ENCODE measurements around the gene RGS1.

Gene RGS1

DNA sequence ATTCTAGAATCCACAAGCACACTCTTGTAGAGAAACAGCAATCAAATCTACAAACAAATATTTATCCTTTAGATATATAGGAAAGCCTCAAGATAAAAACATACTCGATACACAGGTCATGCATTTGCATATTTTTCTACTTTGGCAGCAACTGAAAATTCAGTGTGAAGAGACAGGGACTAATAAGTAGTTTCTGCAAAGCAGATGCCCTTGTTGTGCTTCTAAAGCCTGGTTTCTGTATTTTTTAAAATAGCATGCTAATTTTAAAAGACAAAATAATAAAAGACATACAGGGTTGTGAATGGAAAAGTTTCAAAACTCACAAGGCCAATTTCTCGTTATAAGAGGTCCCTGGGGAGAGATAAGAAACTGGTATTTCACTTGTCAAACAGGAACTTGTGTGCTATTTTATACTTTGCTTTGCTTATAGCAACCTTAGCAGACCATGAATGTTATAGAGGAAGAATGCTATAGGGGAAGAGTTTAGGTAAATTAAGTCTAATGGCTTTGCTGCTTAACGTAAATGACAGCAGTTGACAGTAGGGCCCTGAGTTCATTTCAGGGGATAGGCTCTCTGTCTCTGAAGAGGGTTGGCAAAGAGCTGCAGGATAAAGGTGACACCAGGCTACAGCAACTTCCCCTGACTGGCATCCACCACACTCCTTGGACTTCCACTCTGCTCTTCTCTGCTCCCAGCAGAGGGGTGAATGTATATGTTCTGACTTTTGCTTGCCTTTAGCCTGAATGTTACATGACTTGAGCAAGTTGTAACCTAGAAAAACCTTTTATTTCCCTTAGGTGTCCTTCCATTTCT, 51.0 kb downstream of the RGS1 start:
- no peak for DNase-seq

DNA sequence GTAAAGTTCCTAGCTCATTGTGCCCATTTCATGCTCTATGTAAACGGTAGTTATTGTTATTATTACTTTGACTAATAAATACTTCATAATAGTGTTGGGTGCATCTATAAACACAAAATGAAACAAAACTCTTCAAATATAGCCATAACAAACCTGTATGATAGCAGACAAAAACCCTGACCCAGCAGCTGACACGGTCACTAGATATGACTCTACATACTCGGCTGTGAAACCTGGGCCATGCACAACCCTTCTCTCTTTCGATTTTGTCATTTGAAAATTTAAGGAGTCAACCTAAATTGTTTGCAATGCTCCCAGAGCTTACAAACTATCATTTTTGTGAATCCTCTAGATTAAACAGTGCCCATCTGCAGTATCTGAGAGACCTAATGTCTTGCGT, 52.3 kb downstream of the RGS1 start:
- DNase-seq: no peak

DNA sequence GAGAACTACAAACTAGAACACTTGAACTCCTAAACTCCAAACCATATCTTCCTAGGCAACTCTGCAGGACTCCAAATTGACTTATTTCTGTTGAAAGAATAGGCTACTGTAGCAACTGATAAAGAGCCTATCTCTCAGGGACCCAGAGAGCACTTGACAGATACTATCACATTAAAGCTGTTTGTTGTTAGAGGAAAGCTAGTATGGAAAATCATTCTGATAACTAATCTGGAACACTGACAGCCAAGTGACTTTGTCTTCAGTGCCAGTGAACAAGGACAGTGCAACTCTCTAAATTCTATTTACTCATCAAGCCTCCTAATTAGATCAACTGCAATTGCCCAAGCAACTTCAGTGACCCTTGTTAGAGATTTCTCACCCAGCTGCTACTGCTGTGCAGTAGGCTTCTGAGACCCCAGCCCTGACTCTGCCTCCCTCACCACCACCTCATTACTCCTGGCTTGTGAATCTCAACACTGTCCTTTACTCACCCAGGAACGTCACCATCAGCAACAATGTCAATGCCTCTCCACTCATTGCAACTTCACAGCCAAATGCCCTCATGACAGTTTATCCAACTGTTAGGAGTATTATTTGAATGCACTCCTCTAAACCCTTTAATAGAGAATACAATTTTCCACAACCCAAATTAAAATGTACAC, 53.0 kb downstream of the RGS1 start:
- DNase-seq: no peak

DNA sequence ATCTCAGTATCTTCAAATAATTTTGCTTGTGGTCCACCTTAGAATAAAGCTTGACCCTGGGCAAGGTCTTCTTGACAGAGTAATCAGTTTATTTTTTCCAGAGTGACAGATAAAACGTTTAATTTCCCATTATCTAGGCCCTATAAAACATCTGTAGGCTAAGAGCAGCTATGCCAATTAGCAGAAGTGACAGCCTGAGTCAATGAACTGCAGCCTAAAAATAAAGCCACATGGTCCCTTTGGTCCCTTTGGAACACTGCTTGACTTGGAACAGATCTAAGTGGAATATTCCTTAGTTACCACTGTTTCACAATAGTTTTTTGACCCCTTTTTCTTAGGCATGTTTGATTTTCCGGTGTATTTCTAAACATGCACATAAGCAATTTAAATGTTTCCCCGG, 54.0 kb downstream of the RGS1 start:
- no peak for DNase-seq

Measured in right kidney (tissue), 1 donor.